Activated T-helper 2 cell treated with anti-CD3 and anti-CD28 coated beads, Interferon-gamma antibody, Interleukin-2, Interleukin-4, amounts not matched to agents 10 μg/mL and 5 μg/mL and 100 μg/mL, durations not matched to agents 14 hours and 24 hours and 36 hours (primary cell): ENCODE measurements around the gene CXCL6. TPM values are rescaled to one million over a fixed set of nuclear protein-coding genes. Genes with fewer than 3 reads are reported as not detected.

Source experiments
- DNase-seq: peaks from one replicate; pipeline ENCODE4 v3.0.0; 2021; ENCODE audit warnings: low spot score
- H3K27ac Mint-ChIP-seq: one replicate; pipeline ENCODE4 v1.8.0; 2021; ENCODE audit warnings: mixed read lengths
- H3K27me3 Mint-ChIP-seq: one replicate; pipeline ENCODE4 v1.8.0; 2021; ENCODE audit warnings: low read depth, mixed read lengths
- H3K36me3 Mint-ChIP-seq: one replicate; pipeline ENCODE4 v1.8.0; 2021; ENCODE audit warnings: low read depth, mixed read lengths
- H3K4me1 Mint-ChIP-seq: one replicate; pipeline ENCODE4 v1.8.0; 2021; ENCODE audit warnings: low read depth, mixed read lengths
- H3K4me3 Mint-ChIP-seq: one replicate; pipeline ENCODE4 v1.8.0; 2021; ENCODE audit warnings: low read depth, mild to moderate bottlenecking, moderate library complexity, mixed read lengths
- H3K9me3 Mint-ChIP-seq: one replicate; pipeline ENCODE4 v1.8.0; 2021; ENCODE audit warnings: mixed read lengths
- intact Hi-C: fragments of 100-400 bp; cut with micrococcal nuclease; formaldehyde crosslinking; loops from one replicate; pipeline ENCODE4 v1.15.1; 2023
- total RNA-seq: library from RNA; stranded (reverse); gene quantifications from 2 replicates; pipeline ENCODE4 v1.2.3, GENCODE V29; 2022

The CXCL6 gene
- total RNA-seq, 1 donor from 2014 or later: not detected

DNA sequence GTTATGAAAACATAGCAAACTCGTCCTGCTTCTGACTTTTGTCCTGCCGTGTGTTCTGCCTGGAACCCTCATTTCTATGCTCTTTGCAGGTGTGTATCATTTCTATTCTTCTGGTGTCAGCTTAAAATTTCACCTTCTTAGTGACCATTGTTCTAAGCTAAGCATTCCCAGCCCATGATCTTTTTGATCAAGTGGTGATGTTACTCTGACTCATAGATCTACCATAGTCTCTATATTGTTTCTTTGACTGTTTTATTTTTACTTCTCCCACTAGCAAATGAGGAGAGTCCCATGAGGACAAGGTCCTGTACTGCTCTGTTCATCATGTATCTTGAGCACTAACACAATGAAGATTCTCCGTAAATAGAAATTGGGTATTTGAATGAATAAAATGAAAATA lies 14.1 kb upstream of the CXCL6 start:
- no peak overlapping the region for H3K27ac Mint-ChIP-seq
- no peaks in the 10 kb centered on the region for H3K36me3 Mint-ChIP-seq
- H3K27me3 Mint-ChIP-seq: peaks cover 2% of the 10 kb centered on the region
- no peaks in the 10 kb centered on the region for H3K4me1 Mint-ChIP-seq
- peaks cover 4% of the 10 kb centered on the region for H3K9me3 Mint-ChIP-seq
- intact Hi-C loops: no loop called here
- no peak for DNase-seq
- no peak overlapping the region for H3K4me3 Mint-ChIP-seq

GRCh38 chr4:73822812-73823504 lies 13.5 kb upstream of the CXCL6 start:
- Mint-ChIP-seq H3K27me3 (peaks cover 2% of the 10 kb centered on the region), H3K4me1 (no peaks in the 10 kb centered on the region), H3K27ac (no peak overlapping the region), H3K4me3 (no peak overlapping the region), H3K36me3 (no peaks in the 10 kb centered on the region), H3K9me3 (peaks cover 4% of the 10 kb centered on the region)
- DNase-seq: no peak
- intact Hi-C loops: no loop called here

GRCh38 chr4:73823760-73824159 lies 12.7 kb upstream of the CXCL6 start:
- no peak for DNase-seq
- H3K4me3 Mint-ChIP-seq: no peak overlapping the region
- peaks cover 4% of the 10 kb centered on the region for H3K9me3 Mint-ChIP-seq
- H3K36me3 Mint-ChIP-seq: no peaks in the 10 kb centered on the region
- H3K27me3 Mint-ChIP-seq: peaks cover 2% of the 10 kb centered on the region
- H3K27ac Mint-ChIP-seq: no peak overlapping the region
- intact Hi-C loops: no loop called here
- H3K4me1 Mint-ChIP-seq: no peaks in the 10 kb centered on the region

DNA sequence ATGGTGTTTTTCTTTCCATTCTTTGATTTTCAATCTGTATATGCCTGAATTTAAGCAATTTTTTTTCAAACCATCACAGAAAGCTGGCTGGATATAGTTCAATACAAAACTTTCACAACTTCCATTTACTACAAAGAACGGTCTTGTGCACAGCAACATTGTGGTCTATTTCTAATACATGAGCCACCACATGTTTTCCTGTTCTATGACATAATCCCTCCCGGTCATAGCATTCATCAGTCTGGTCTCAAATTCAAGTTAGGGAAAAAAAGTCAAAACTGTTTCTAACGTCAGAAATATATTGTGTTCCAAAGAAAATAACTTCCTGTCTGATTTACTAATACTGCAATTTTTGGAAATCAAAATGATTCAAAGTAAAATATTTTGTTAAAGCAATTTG lies 7.5 kb upstream of the CXCL6 start:
- Mint-ChIP-seq H3K4me3 (no peak overlapping the region), H3K27me3 (no peaks in the 10 kb centered on the region), H3K27ac (no peak overlapping the region), H3K9me3 (peaks cover 4% of the 10 kb centered on the region), H3K4me1 (no peaks in the 10 kb centered on the region), H3K36me3 (no peaks in the 10 kb centered on the region)
- no peak for DNase-seq
- intact Hi-C loops: no loop called here

- Mint-ChIP-seq H3K9me3 (peaks cover 4% of the 10 kb centered on the region), H3K27me3 (peaks cover 4% of the 10 kb centered on the region), H3K27ac (no peak overlapping the region), H3K4me1 (no peaks in the 10 kb centered on the region), H3K36me3 (no peaks in the 10 kb centered on the region), H3K4me3 (no peak overlapping the region)
- DNase-seq: no peak
- intact Hi-C loops: no loop called here
Measured at GRCh38 chr4:73831569-73831968, 4.9 kb upstream of the CXCL6 start.

DNA sequence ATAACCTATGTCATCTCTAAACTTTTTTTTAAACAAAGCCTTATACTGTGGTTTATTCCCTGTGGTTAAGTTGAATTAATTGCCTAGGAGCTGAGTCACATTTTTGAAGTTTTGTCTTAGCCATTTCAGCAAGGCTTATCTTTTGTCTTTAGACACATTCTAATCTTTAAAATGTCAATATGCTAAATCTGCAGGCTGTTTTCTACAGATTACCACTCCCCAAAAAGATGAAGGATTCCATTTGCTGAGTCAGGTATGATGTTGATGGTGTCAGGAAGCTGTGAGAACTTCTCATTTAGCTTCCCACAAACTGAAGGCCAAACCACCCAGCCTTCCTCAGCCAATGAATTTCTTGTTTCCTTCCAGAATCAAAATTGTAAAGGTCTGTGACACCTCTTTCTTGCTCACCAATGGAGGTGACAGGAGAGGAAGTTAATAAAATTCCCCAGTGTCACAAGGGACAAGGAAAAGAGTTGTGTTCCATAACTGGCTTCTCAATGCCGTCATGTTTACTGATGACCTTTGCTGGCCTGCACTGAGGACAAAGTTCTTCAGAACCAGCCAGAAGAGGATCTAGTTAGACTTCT lies 3.7 kb upstream of the CXCL6 start:
- Mint-ChIP-seq H3K27ac (no peak overlapping the region), H3K36me3 (no peaks in the 10 kb centered on the region), H3K27me3 (peaks cover 13% of the 10 kb centered on the region), H3K4me3 (no peak overlapping the region), H3K9me3 (no peaks in the 10 kb centered on the region), H3K4me1 (no peaks in the 10 kb centered on the region)
- intact Hi-C loops: no loop called here
- no peak for DNase-seq

- Mint-ChIP-seq H3K36me3 (no peaks in the 10 kb centered on the region), H3K27me3 (peaks cover 23% of the 10 kb centered on the region), H3K4me1 (no peaks in the 10 kb centered on the region), H3K27ac (no peak overlapping the region), H3K4me3 (no peak overlapping the region), H3K9me3 (no peaks in the 10 kb centered on the region)
- no peak for DNase-seq
- intact Hi-C loops: no loop called here
Measured at GRCh38 chr4:73839071-73839470, 2.6 kb downstream of the CXCL6 start.

- intact Hi-C loops: no loop called here
- no peaks in the 10 kb centered on the region for H3K36me3 Mint-ChIP-seq
- H3K27me3 Mint-ChIP-seq: peaks cover 23% of the 10 kb centered on the region
- no peak overlapping the region for H3K4me3 Mint-ChIP-seq
- H3K27ac Mint-ChIP-seq: no peak overlapping the region
- H3K4me1 Mint-ChIP-seq: no peaks in the 10 kb centered on the region
- no peaks in the 10 kb centered on the region for H3K9me3 Mint-ChIP-seq
- no peak for DNase-seq
Measured at GRCh38 chr4:73839715-73840114, 3.2 kb downstream of the CXCL6 start.

DNA sequence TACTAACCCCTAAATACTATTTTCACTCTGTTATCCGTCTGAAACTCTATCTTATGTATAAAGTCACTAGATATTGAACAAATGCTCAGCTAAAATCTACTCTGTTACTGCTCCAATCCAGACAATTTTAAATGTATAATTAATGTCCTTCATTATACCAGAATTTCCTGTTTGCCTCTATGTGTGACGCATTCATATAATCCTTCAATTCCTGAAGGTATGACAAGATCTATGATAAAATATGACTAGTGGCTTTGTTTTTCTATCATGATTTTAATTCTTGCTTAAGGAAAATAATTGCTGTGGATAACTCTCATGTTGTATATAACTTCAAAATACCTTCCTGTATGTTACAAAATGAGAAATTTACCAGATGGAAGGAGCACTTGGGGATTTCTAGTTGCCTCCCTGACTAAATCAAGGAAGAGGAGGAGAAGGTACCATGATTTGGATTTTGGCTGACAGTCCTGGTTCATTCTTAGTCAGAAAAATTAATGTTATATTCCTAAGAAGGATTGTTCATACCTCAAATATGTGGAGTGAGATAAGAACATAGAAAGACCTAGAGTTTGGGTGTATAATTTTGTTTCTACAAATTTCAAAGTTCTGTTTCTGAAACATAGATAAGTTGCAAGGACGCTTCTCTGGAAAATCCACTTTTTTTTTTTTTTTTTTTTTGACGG lies 4.9 kb downstream of the CXCL6 start:
- Mint-ChIP-seq H3K9me3 (no peaks in the 10 kb centered on the region), H3K4me1 (no peaks in the 10 kb centered on the region), H3K27ac (no peak overlapping the region), H3K36me3 (no peaks in the 10 kb centered on the region), H3K4me3 (no peak overlapping the region), H3K27me3 (peaks cover 20% of the 10 kb centered on the region)
- DNase-seq: no peak
- intact Hi-C loops: no loop called here

DNA sequence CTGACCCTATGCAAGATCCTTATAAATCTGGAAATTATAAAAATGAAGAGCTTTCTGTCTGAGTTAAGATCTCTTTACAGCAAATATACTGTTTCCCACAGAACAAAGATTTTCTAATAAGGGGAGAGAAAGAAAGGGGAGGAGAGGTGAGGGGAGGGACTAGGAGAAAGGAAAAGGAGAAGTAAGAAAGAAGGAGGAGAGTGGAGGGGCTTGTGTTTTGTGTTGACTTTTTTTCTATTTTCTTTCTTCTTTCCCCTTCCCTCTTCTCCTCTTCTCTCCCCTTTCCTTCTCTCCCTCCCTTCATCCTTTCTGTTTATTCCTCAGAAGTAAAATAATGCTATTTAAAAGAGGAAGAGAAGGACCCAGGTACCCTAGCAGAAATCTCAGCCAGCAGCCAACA lies 6.2 kb downstream of the CXCL6 start:
- intact Hi-C loops: no loop called here
- no peak for DNase-seq
- H3K4me3 Mint-ChIP-seq: no peak overlapping the region

GRCh38 chr4:73843369-73843768 lies 6.9 kb downstream of the CXCL6 start:
- H3K4me1 Mint-ChIP-seq: no peaks in the 10 kb centered on the region
- no peak for DNase-seq
- no peak overlapping the region for H3K27ac Mint-ChIP-seq
- intact Hi-C loops: no loop called here
- no peak overlapping the region for H3K4me3 Mint-ChIP-seq
- H3K27me3 Mint-ChIP-seq: peaks cover 8% of the 10 kb centered on the region
- H3K36me3 Mint-ChIP-seq: no peaks in the 10 kb centered on the region
- H3K9me3 Mint-ChIP-seq: no peaks in the 10 kb centered on the region

More for the DNA sequence above, 6.2 kb downstream of the CXCL6 start:
- Mint-ChIP-seq H3K27me3 (peaks cover 10% of the 10 kb centered on the region), H3K4me1 (no peaks in the 10 kb centered on the region), H3K36me3 (no peaks in the 10 kb centered on the region), H3K9me3 (no peaks in the 10 kb centered on the region), H3K27ac (no peak overlapping the region)

DNA sequence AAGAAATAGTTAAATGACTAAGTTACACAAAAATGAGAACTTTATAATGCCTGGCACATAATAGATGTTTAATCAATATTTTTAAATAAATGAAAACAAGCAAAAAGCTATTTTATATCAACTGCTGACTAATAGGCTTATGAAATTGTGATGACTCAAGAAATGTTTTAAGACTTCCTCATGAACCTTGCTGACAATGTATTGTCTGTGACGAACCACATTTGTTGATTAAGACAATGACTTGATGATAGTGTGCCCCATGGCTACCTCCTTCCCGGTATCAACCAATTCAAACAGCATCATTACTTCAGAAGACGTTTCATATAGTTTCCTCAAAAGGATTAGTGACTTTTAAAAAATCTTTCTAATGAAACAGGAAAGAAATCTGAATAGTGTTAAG lies 7.9 kb downstream of the CXCL6 start:
- Mint-ChIP-seq H3K4me1 (no peaks in the 10 kb centered on the region), H3K27me3 (peaks cover 8% of the 10 kb centered on the region), H3K27ac (no peak overlapping the region), H3K36me3 (no peaks in the 10 kb centered on the region), H3K4me3 (no peak overlapping the region), H3K9me3 (no peaks in the 10 kb centered on the region)
- intact Hi-C loops: no loop called here
- DNase-seq: no peak

- Mint-ChIP-seq H3K36me3 (no peaks in the 10 kb centered on the region), H3K4me3 (no peak overlapping the region), H3K27me3 (peaks cover 5% of the 10 kb centered on the region), H3K27ac (no peak overlapping the region), H3K4me1 (no peaks in the 10 kb centered on the region), H3K9me3 (no peaks in the 10 kb centered on the region)
- intact Hi-C loops: no loop called here
- DNase-seq: no peak
Measured at GRCh38 chr4:73844806-73845205, 8.3 kb downstream of the CXCL6 start.
